GM19238 (cell line): Measurements from ENCODE around the gene ZNF483.
"Not testable (repeated sequence)": the region's sequence is repeated elsewhere in the genome, so short reads cannot be mapped to it uniquely, and the experiment has no call there.

ENCODE experiments used
- DNase-seq: peaks from one replicate; pipeline ENCODE4 v3.0.0; 2011; ENCODE audit warnings: low spot score; ENCODE audit not compliant: insufficient read length

Gene ZNF483

DNA sequence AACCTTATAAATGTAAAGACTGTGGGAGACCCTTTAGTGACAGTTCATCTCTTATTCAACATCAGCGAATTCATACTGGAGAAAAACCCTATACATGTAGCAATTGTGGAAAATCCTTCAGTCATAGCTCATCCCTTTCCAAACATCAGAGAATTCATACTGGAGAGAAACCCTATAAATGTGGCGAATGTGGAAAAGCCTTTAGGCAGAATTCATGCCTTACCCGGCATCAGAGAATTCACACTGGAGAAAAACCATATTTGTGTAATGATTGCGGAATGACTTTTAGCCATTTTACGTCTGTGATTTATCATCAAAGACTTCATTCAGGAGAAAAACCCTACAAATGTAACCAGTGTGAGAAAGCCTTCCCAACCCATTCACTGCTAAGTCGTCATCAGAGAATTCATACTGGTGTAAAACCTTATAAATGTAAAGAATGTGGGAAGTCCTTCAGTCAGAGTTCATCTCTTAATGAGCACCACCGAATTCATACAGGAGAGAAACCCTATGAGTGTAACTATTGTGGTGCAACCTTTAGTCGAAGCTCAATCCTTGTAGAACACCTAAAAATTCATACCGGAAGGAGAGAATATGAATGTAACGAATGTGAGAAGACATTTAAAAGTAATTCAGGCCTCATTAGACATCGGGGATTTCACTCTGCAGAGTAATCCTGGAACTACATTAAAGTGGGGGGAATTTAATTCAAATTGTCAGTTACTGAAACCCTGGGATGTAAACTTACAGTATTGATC, 17.7 kb downstream of the ZNF483 start:
- no peak for DNase-seq

- no peak for DNase-seq
Observed at GRCh38 chr9:111548623-111549022, 23.6 kb downstream of the ZNF483 start.

GRCh38 chr9:111555425-111555824, 30.4 kb downstream of the ZNF483 start:
- DNase-seq: not testable (repeated sequence)

DNA sequence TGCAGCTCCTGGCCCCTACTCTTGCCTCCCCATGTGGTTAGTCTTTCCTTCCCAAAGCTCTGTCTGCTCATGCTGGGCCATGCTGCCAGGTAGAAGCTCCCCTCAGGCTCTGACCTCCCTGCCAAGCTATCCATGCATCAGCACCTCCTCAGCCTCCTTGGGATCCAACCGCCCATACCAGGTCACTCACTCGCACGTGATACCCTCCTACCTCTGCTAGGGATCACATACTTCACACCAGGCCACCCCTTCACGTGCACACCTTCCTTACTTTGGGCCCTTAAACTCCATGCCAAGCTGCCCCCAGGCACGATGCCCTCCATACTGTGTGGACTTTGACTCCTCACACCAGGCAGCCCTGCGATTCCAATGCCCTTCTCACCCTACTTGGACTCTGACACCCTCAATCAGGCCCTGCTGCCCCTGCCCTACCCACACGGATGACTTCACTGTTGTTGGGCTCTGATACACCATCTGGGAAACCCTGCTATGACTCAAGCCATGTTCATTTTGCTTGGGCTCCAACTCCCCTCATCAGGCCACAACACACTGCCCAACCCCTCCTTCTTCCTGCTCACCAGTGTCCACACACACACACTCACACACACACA, 34.1 kb downstream of the ZNF483 start:
- DNase-seq: no peak

DNA sequence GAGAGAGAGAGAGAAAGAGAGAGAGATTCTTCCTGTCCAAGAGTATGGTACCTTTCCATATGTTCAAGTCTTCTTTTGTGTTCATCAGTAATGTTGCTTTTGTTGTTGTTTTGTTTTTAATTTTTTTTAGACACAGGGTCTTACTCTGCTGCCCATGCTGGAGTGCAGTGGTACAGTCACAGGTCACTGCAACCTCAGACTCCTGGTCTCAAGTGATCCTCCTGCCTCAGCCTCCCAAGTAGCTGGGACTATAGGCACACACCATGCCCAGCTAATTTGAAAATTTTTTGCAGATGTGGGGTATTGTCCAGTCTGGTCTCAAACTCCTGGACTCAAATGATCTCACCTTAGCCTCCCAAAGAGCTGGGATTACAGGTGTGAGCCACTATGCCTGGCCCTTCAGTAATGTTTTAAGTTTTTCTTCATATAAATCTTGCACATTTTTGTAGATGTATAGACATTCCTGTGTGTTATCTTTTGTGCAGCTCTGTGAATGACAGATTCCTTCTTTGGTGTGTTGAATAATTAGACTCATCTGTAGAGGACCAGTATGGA, 36.3 kb downstream of the ZNF483 start:
- DNase-seq: no peak

- DNase-seq: no peak
Observed at GRCh38 chr9:111566234-111566633, 41.3 kb downstream of the ZNF483 start.

- not testable (repeated sequence) for DNase-seq
Observed at GRCh38 chr9:111568127-111568526, 43.1 kb downstream of the ZNF483 start.

GRCh38 chr9:111572950-111573604, 48.1 kb downstream of the ZNF483 start:
- no peak for DNase-seq

DNA sequence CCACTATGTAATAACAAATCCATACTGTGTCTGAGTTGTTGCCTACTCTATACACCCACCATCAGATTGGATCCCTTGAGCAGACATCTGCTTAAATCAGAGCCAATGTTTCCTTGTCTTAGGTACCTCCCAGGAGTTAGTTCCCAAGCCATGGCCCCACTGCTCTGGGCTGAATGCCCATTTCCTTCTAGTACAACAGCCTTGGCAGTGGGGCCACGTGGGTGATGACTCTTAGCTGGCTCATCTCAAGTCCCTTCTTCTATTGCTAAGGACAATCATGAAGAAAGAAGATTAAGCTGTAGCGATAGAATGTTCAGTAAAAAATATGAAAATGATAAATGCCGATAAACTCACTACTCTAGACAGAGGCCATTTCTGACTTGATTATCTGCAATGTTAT, 57.9 kb downstream of the ZNF483 start:
- DNase-seq: no peak

GRCh38 chr9:111586378-111586777, 61.4 kb downstream of the ZNF483 start:
- DNase-seq: no peak

GRCh38 chr9:111588846-111589245, 63.9 kb downstream of the ZNF483 start:
- no peak for DNase-seq

DNA sequence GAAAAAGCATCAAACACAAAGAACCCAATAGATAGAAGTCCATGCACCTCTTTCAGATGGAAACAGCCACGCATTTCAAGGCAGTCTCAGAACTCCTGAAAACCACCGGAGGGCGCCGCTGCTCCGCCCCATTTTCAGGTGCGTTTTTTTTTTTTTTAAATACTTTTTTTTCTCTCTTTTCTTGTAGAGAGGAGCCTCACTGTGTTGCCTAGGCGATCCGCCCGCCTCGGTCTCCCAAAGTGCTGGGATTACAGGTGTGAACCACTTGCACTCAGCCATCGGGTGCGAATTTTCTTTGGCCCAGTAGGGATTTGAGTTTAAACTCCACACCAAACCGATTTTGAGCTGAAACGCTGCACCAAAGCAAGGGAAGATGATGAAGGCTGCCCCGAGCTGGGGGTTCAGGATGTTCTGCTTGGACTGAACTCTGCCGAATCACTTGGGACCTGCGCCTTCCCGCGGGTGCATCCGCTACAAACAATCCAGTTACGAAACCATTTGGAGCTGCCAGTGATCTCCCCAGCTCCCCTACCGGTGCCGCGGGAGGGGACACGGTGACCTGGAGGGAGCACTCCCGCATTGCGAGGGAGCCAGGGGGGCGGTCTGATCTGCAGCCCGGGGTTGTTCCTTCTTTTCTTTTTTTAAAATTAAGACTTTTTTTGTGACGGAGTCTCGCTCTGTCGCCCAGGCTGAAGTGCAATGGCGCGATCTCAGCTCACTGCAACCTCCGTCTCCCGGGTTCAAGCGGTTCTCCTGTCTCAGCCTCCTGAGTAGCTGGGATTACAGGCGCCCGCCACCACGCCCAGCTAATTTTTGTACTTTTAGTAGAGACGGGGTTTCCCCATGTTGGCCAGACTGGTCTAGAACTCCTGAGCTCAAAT, 73.1 kb downstream of the ZNF483 start:
- DNase-seq: peak; percentile 35

DNA sequence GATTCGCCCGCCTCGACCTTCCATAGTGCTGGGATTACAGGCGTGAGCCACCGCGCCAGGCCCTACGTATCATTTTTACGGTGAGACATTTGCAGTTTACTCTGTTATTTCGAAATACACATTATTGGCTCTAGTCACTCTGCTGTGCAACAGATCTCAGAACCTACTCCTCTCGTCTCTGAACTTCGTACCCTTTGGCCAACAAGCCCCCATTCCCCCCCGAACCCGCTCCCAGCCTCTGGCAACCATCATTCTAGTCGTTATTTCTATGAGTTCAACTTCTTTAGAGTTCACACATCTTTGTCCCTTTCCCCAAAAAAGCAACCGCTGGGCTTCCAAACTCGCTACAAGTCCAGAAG, 73.7 kb downstream of the ZNF483 start:
- no peak for DNase-seq

- peak; percentile 13 for DNase-seq
Observed at GRCh38 chr9:111599092-111599954, 74.3 kb downstream of the ZNF483 start, which contains the start of gene PTGR1. Gene PTGR1 (minus strand): TSS chr9:111599647. CDS start chr9:111597422, 2,225 bp downstream.

DNA sequence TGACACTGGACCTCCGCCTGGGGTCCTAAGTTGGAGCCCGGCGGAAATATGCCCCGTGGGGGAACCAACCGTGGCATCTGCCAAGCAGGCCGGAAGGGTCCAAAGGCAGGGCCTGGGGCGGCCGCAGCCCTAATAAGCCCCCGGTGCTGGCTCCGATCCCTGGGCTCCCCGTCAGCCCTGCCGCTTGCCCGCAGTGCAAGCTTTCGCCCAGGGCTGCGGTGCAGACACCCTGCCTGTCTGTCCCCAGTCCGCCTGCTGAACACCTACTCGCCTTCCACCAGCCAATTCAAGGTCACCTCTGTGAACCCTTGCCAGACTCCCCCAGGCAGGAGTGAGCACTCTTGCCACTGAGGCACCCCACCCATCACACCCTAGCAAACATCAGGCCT, 75.0 kb downstream of the ZNF483 start:
- no peak for DNase-seq

DNA sequence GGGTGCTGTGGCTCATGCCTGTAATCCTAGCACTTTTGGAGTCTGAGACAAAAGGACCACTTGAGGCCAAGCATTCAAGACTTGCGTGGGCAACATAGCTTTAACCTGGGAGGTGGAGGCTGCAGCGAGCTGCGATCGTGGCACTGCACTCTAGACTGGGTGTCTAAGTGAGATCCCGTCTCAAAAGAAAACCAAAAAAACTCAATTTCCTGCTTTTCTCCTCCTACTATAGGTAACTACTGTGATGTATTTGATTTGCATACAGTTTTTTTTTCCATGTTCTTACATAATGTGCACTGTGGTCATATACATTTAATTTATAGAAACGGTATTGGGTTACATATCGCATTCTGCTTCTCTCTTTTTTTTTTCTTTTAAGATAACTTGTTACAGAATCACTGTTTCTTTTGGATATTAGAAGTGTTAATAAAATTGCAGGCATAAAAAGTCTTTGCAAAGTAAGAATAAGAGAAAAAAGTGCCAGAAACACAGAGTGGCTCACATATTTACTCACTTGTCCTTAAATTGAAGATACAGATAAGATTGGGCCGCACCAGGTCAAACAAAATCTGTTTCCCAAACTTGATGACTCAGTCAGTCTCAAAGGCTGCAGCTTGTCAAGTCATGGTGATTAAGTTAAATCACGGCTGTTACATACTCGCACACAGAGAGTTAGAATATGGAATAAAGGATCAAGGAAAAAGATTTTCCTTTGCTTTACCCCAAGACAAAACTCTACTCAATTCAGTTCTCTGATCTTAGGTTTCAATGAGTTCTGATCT, 76.4 kb downstream of the ZNF483 start:
- no peak for DNase-seq

DNA sequence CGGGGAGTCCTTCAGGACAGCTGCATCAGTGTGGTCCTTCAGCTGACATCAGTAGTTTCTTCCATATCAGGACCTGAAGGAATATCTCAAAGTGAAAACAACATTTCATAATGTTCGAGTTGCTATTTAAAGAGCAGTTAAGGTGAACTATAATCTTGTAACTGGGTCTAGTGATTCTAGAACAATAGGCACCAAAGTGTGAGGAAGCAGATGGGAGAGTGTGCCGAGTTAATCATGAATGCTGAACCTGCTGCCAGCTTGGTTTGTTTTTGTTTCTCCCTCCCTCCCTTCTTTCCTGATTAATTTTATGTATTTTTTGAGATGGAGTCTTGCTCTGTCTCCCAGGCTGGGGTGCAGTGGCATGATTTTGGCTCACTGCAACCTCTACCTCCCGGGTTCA, 78.1 kb downstream of the ZNF483 start:
- DNase-seq: no peak

DNA sequence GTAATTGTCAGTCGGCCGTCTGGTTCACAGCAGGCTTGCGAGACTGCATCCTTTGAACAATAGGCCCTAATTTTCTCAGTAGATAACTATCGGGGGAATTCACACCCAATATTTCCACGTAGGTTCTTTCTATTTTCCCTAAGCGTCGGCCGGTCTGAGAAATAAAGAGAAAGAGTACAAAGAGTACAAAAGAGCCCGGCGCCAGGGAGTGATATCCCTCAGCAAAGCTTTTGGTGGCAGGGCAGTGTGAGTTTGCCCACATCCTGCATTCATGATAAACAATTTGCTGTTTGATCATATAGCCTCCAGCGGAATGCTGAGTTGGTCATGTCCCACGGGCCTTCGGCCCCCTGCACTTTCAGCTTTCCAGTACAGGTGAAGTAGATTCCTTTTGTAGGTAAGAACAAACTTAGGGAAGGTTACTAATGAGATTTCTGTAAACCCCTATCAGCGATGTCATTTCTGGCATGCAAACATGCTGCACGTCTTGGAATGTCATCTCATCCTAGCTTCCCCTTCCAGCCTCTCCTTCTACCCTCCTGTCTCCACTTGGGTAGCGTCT, 79.2 kb downstream of the ZNF483 start:
- no peak for DNase-seq

GRCh38 chr9:111605041-111605559, 80.1 kb downstream of the ZNF483 start:
- no peak for DNase-seq
